HepG2 (cell line): ENCODE data around the gene SUN5. TPM values are rescaled to one million over a fixed set of nuclear protein-coding genes. Genes with fewer than 3 reads are reported as not detected.

Source experiments
- DMAP1 ChIP-seq: IDR thresholded peaks from 2 replicates; pipeline ENCODE4 v1.6.1; 2016
- EHMT2 ChIP-seq: fragments of 200-600 bp; sonication (generic); IDR thresholded peaks from 2 replicates; pipeline ENCODE4 v1.7.0; 2017; ENCODE audit warnings: antibody characterized with exemption, low read depth, low read length, borderline replicate concordance
- ESRRA ChIP-seq: sonication (generic); formaldehyde crosslinking; IDR thresholded peaks from 2 replicates; pipeline ENCODE4 v1.5.1; 2020; ENCODE audit warnings: mild to moderate bottlenecking, low read depth, missing genetic modification reagents
- MXD1 ChIP-seq: sonication (generic); formaldehyde crosslinking; IDR thresholded peaks from 2 replicates; pipeline ENCODE4 v1.4.0; 2020; ENCODE audit warnings: mild to moderate bottlenecking, missing genetic modification reagents
- MYNN ChIP-seq: sonication (generic); formaldehyde crosslinking; IDR thresholded peaks from 2 replicates; pipeline ENCODE4 v1.4.0; 2020; ENCODE audit warnings: mild to moderate bottlenecking, low read depth, missing genetic modification reagents
- NR3C1 ChIP-seq: sonication (generic); formaldehyde crosslinking; IDR thresholded peaks from 2 replicates; pipeline ENCODE4 v1.4.0; 2020; ENCODE audit warnings: missing genetic modification reagents
- POLR2G ChIP-seq: fragments of 200-400 bp; formaldehyde crosslinking; IDR thresholded peaks from 2 replicates; pipeline ENCODE4 v1.6.1; 2018; ENCODE audit warnings: mild to moderate bottlenecking, low read depth, low read length, moderate library complexity
- TCF7 ChIP-seq: sonication (generic); IDR thresholded peaks from 2 replicates; pipeline ENCODE4 v1.6.1; 2016; ENCODE audit warnings: antibody characterized with exemption, low read depth
- THAP11 ChIP-seq: IDR thresholded peaks from 2 replicates; pipeline ENCODE4 v1.6.1; 2016; ENCODE audit warnings: missing biosample characterization, missing genetic modification reagents
- ZFP41 ChIP-seq: sonication (generic); formaldehyde crosslinking; IDR thresholded peaks from 2 replicates; pipeline ENCODE4 v1.4.0; 2020; ENCODE audit warnings: mild to moderate bottlenecking, missing genetic modification reagents, borderline replicate concordance
- ZNF205 ChIP-seq: IDR thresholded peaks from 2 replicates; pipeline ENCODE4 v1.6.1; 2018; ENCODE audit warnings: missing biosample characterization, missing genetic modification reagents
- ZNF274 ChIP-seq: sonication (generic); formaldehyde crosslinking; IDR thresholded peaks from 2 replicates; pipeline ENCODE4 v1.5.1; 2020; ENCODE audit warnings: mild to moderate bottlenecking, missing genetic modification reagents
- ZNF329 ChIP-seq: sonication (generic); formaldehyde crosslinking; IDR thresholded peaks from 2 replicates; pipeline ENCODE4 v1.9.0; 2021; ENCODE audit warnings: low read depth, mild to moderate bottlenecking, missing genetic modification reagents
- ZNF337 ChIP-seq: sonication (generic); formaldehyde crosslinking; IDR thresholded peaks from 2 replicates; pipeline ENCODE4 v1.5.1; 2020; ENCODE audit warnings: missing genetic modification reagents, low read depth, mild to moderate bottlenecking, borderline replicate concordance
- ZNF33B ChIP-seq: sonication (generic); formaldehyde crosslinking; IDR thresholded peaks from 2 replicates; pipeline ENCODE4 v1.5.1; 2020; ENCODE audit warnings: mild to moderate bottlenecking, missing genetic modification reagents
- ZNF460 ChIP-seq: sonication (generic); formaldehyde crosslinking; IDR thresholded peaks from 2 replicates; pipeline ENCODE4 v1.5.1; 2020; ENCODE audit warnings: missing genetic modification reagents, mild to moderate bottlenecking, borderline replicate concordance
- ZNF749 ChIP-seq: sonication (generic); formaldehyde crosslinking; IDR thresholded peaks from 2 replicates; pipeline ENCODE4 v1.8.0; 2022; ENCODE audit warnings: mild to moderate bottlenecking, missing genetic modification reagents, moderate library complexity, borderline replicate concordance
- ZNF775 ChIP-seq: sonication (generic); formaldehyde crosslinking; IDR thresholded peaks from 2 replicates; pipeline ENCODE4 v1.4.0; 2020; ENCODE audit warnings: missing genetic modification reagents, mild to moderate bottlenecking, moderate library complexity, borderline replicate concordance
- ZNF781 ChIP-seq: sonication (generic); formaldehyde crosslinking; IDR thresholded peaks from 2 replicates; pipeline ENCODE4 v1.5.1; 2020; ENCODE audit warnings: borderline replicate concordance, mild to moderate bottlenecking, missing genetic modification reagents; ENCODE audit errors: not compliant biosample characterization
- polyA plus RNA-seq, 8 experiments: library from polyadenylated mRNA; depleted of rRNA in 3 of 8; stranded (reverse) in 7 of 8; unstranded in 1 of 8; fragments of >200 nt; fragmentation: Illumina TruSeq in 4 of 8; extraction: Trizol in 4 of 8; gene quantifications; 2 replicates each; pipeline versions ENCODE4 v1.2.1 to v1.2.3, GENCODE V29; 2011 to 2016; ENCODE audit warnings: low read depth in 4 of 8, missing spikeins in 1 of 8, mixed read lengths in 1 of 8; ENCODE audit not compliant: insufficient read depth in 1 of 8
- total RNA-seq, 5 experiments: library from RNA; depleted of rRNA; stranded (reverse); fragments of >200 nt; fragmentation: Illumina TruSeq; extraction: Trizol; gene quantifications; 2 replicates each; pipeline ENCODE4 v1.2.3, GENCODE V29; 2016; ENCODE audit warnings: low read depth in 1 of 5
- TF ChIP-seq, protein P1 (sequence below): sonication (generic); formaldehyde crosslinking; conservative IDR thresholded peaks from 2 replicates; pipeline ENCODE4 v1.5.0; 2020; ENCODE audit warnings: missing genetic modification reagents
- TF ChIP-seq, protein P2 (sequence below): sonication (generic); formaldehyde crosslinking; conservative IDR thresholded peaks from 2 replicates; pipeline ENCODE4 v1.4.0; 2020; ENCODE audit warnings: missing genetic modification reagents
- TF ChIP-seq, protein P3 (sequence below): sonication (generic); formaldehyde crosslinking; IDR thresholded peaks from 2 replicates; pipeline ENCODE4 v1.4.0; 2020; ENCODE audit warnings: missing genetic modification reagents, borderline replicate concordance

SUN5 gene
- total and polyA plus RNA-seq, 2 of the 13 experiments (the other 11 are each of a cell fraction or from before 2014, with no cell fraction given) = not detected

GRCh38 chr20:33007376-33008335 is 3.4 kb upstream of the SUN5 start, which contains the start of gene BPIFB2 (continued):
- TF ChIP-seq ZNF775 = peak; percentile 51; the same call in 1 of the 2 replicates
- no peak for TF ChIP-seq MYNN (CRISPR knock-in tag)
- peak; percentile 89 for TF ChIP-seq ESRRA (CRISPR knock-in tag)
- TF ChIP-seq NR3C1 (CRISPR knock-in tag) = no peak
- no peak for TF ChIP-seq ZNF460 (CRISPR knock-in tag)
- TF ChIP-seq ZFP41 = peak; percentile 98; the same call in 1 of the 2 replicates
- no peak for TF ChIP-seq ZNF781 (CRISPR knock-in tag)
- TF ChIP-seq THAP11 (CRISPR knock-in tag) = peak; percentile 75
- peak; percentile 83 for TF ChIP-seq TCF7
- TF ChIP-seq, protein P1, sequence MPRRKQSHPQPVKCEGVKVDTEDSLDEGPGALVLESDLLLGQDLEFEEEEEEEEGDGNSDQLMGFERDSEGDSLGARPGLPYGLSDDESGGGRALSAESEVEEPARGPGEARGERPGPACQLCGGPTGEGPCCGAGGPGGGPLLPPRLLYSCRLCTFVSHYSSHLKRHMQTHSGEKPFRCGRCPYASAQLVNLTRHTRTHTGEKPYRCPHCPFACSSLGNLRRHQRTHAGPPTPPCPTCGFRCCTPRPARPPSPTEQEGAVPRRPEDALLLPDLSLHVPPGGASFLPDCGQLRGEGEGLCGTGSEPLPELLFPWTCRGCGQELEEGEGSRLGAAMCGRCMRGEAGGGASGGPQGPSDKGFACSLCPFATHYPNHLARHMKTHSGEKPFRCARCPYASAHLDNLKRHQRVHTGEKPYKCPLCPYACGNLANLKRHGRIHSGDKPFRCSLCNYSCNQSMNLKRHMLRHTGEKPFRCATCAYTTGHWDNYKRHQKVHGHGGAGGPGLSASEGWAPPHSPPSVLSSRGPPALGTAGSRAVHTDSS (CRISPR knock-in tag) = peak; percentile 80; the same call in 1 of the 2 replicates
- no peak for TF ChIP-seq ZNF337 (CRISPR knock-in tag)
- TF ChIP-seq POLR2G = peak; percentile 99
- peak; percentile 85 for TF ChIP-seq ZNF33B (CRISPR knock-in tag)
- TF ChIP-seq, protein P2, sequence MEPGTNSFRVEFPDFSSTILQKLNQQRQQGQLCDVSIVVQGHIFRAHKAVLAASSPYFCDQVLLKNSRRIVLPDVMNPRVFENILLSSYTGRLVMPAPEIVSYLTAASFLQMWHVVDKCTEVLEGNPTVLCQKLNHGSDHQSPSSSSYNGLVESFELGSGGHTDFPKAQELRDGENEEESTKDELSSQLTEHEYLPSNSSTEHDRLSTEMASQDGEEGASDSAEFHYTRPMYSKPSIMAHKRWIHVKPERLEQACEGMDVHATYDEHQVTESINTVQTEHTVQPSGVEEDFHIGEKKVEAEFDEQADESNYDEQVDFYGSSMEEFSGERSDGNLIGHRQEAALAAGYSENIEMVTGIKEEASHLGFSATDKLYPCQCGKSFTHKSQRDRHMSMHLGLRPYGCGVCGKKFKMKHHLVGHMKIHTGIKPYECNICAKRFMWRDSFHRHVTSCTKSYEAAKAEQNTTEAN = no peak; the same call in none of the 2 replicates
- TF ChIP-seq ZNF274 (CRISPR knock-in tag) = no peak; the same call in 1 of the 2 replicates
- TF ChIP-seq ZNF205 (CRISPR knock-in tag) = peak; percentile 45; the same call in 1 of the 2 replicates
- no peak; the same call in none of the 2 replicates for TF ChIP-seq ZNF749 (CRISPR knock-in tag)
- TF ChIP-seq DMAP1 (CRISPR knock-in tag) = peak; percentile 99
- no peak for TF ChIP-seq ZNF329 (CRISPR knock-in tag)
- no peak; the same call in 1 of the 2 replicates for TF ChIP-seq EHMT2
- TF ChIP-seq, protein P3, sequence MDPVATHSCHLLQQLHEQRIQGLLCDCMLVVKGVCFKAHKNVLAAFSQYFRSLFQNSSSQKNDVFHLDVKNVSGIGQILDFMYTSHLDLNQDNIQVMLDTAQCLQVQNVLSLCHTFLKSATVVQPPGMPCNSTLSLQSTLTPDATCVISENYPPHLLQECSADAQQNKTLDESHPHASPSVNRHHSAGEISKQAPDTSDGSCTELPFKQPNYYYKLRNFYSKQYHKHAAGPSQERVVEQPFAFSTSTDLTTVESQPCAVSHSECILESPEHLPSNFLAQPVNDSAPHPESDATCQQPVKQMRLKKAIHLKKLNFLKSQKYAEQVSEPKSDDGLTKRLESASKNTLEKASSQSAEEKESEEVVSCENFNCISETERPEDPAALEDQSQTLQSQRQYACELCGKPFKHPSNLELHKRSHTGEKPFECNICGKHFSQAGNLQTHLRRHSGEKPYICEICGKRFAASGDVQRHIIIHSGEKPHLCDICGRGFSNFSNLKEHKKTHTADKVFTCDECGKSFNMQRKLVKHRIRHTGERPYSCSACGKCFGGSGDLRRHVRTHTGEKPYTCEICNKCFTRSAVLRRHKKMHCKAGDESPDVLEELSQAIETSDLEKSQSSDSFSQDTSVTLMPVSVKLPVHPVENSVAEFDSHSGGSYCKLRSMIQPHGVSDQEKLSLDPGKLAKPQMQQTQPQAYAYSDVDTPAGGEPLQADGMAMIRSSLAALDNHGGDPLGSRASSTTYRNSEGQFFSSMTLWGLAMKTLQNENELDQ = peak; percentile 49; the same call in 1 of the 2 replicates
- peak; percentile 73; the same call in 1 of the 2 replicates for TF ChIP-seq MXD1 (CRISPR knock-in tag)
